ENCODE measurements around the gene ZCCHC4.

ZCCHC4 gene

GRCh38 chr4:25378437-25378743 lies 65.8 kb downstream of the ZCCHC4 start:
- DNase-seq = no peak

GRCh38 chr4:25379591-25379990 lies 67.0 kb downstream of the ZCCHC4 start:
- no peak for DNase-seq

DNA sequence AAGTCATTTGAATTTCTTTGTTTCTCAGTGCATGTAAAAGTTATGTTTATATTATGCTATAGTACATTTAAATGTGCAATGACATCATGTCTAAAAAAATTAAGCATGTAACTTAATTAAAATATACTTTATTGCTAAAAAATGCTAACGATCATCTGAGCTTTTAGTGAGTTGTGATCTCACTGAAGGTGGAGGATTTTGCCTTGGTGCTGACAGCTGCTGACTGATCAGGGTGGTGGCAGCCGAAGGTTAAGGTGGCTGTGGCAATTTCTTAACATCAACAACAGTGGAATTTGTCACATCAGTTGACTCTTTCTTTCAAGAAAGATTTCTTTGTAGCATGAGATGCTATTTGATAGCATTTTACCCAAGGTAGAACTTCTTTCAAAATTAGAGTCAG lies 71.1 kb downstream of the ZCCHC4 start:
- no peak for DNase-seq

- no peak for DNase-seq
Measured at GRCh38 chr4:25386926-25387325, 74.4 kb downstream of the ZCCHC4 start.

- DNase-seq = no peak
Measured at GRCh38 chr4:25397305-25397704, 84.7 kb downstream of the ZCCHC4 start.

GRCh38 chr4:25399510-25399909 lies 86.9 kb downstream of the ZCCHC4 start:
- no peak for DNase-seq

DNA sequence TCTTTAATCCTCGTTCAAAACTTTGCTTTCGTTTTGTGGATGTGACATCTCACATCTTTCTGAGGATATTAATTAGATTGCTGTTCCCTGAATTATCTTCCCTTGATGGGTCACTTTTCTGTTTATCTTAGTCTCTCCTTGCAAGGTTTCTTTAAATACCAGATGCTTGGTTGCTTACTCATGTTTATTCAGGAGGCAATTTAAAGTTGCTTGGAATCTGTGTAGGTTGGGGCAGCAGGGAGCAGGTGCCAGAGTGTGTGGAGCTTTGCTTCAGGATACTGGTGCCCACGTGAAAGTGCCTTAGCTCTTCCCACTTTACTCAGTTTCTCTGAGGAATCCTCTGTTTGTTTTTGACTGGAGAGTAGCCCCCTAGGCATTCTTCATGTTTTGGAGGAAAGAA lies 88.5 kb downstream of the ZCCHC4 start:
- no peak for DNase-seq

GRCh38 chr4:25402521-25402920 lies 89.9 kb downstream of the ZCCHC4 start:
- DNase-seq = no peak

- no peak for DNase-seq
Measured at GRCh38 chr4:25403699-25404098, 91.1 kb downstream of the ZCCHC4 start.

DNA sequence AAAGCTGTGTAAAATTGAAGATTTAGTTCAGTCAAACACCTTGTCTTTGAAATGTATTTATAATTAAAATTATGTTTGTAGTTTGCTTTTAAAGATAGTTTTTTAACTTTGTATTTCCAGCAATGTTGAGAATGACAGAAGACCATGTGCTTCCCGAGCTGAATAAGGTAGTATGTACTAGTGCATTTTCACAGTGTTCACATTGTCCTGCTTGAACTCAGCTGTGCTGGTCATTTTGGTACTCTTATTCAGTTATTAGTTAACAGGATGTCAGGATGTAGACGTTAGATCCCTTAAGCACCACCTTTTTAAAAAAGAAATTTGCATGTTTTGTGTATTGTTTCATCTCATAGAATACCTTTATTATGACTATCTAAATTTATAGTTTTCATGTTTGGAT lies 92.9 kb downstream of the ZCCHC4 start:
- DNase-seq = no peak

DNA sequence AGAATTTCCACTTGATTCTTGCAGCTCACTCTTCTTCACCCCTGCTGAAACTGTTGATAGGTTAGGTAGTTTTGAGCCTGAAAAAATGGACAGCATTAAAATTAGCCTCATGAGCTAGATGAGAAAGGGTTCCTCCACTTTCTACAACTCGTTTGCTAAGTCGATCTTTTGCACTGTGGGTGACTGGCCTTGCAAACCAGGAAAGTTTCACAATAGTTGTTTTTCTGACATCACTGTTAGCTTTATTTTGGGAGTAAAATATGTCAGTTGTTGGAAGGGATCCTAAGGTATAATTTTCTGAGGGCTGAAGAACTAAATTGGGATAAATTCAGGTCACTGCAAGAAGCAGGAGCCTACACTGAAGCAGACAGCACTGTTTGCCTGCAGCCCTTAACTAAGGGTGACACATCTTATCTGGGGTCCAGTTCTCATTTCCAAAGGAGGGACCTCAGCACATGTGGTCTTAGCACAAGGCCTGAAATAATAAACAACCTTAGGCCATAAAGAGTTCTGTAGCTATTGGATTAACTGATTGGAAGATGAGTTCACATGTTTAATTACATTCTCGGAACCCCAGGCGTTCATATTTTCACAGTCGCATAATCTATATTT lies 93.6 kb downstream of the ZCCHC4 start:
- no peak for DNase-seq

DNA sequence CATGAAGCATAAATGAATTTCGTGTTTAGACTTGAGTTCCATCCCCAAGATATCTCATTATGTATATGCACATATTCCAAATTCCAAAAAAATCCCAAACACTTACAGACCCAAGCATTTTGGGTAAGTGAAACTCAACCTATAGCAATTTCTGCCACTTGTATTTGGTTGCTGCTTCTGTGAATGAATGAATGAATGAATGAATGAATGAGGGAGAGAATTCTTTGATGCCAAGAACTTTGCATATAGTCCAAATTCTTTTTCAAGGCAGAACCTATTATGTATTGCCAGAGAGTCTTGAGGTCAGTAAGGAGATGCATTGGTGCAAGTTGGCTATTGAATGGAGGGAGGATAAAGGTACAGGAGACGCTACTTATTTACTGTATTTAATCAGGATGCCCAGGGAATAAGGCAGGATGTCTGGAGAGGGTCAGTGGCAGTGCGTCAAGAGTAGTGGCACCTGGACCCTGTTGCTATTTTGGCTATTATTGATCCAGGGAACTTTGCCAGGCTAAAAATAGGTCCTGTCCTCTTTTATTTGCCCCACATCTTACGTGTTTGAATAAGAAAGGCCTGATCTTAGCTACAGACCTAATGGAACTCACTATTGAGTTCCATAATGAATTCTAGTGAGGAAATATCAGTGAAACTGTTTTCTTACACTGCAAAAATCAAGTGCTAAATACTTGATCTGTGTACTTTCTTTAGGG lies 98.4 kb downstream of the ZCCHC4 start:
- no peak for DNase-seq

DNA sequence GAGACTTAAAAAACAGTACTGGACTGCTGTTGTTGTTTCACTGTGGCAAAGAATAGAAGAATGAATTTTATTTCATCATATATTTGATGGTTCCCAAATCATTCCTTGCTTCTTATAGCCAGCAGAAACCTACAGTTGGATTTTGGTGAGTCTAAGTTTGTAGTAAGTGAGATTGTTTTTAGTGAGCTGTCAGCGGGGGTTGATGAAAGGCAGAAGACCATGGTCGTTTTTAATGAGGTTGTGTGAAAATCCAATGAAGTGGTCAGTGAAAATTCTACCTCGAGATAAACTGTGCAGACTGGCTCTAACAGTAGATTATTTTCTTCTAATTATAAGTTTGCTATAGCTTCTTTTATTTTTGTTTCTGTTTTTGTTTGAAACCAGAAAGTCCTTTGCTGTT lies 100.7 kb downstream of the ZCCHC4 start:
- no peak for DNase-seq

DNA sequence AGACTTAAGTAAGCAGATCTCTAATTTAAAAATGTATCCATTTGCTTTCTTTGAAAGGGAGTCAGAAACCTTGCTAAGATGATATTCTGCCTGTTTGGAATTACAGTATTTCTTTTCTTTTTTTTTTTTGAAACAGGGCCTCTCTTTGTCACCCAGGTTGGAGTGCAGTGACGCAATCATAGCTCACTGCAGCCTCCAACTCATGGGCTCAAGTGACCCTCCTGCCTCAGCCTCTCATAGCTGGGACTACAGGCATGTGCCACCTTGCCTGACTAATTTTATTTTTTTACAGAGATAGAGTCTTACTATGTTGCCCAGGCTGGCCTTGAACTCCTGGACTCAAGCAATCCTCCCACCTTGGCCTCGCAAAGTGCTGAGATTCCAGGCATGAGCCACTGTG lies 104.4 kb downstream of the ZCCHC4 start:
- DNase-seq = no peak

Measured in cerebellar nuclear complex (tissue), 1 donor.